Right ventricle myocardium superior (tissue), 1 donor: ENCODE data around the gene YTHDF1. TPM values are rescaled to one million over a fixed set of nuclear protein-coding genes. Genes with fewer than 3 reads are reported as not detected.
"Not testable (repeated sequence)": the region's sequence is repeated elsewhere in the genome, so short reads cannot be mapped to it uniquely, and the experiment has no call there.

Source experiments
- ATAC-seq: fragments of 200-7000 bp; cut with Tn5 transposase; one replicate; pipeline ENCODE4 v1.9.1; 2020; ENCODE audit warnings: mild to moderate bottlenecking; ENCODE audit not compliant: poor library complexity
- DNase-seq: peaks from one replicate; pipeline ENCODE4 v3.0.0-alpha.2; 2020
- intact Hi-C: fragments of 100-400 bp; cut with DNase I; formaldehyde crosslinking; loops from one replicate; pipeline ENCODE4 v1.11.2; 2022
- total RNA-seq: library from RNA; stranded (reverse); fragmentation: NEBNext Ultra II Directional; extraction: Animal tissue kit (Norgen Biotek cat#: 25700); gene quantifications from one replicate; pipeline ENCODE4 v1.2.1, GENCODE V29; 2021
- donor health status: DM: no; HTN: yes; CAD: no; lungs with severe emphysema.

The YTHDF1 gene
- total RNA-seq, 1 donor from 2014 or later = 21.1 TPM

- DNase-seq (no peak), ATAC-seq (no peak)
- intact Hi-C loops = no loop called here
Measured at GRCh38 chr20:63233924-63234323, 18.0 kb upstream of the YTHDF1 start.

DNA sequence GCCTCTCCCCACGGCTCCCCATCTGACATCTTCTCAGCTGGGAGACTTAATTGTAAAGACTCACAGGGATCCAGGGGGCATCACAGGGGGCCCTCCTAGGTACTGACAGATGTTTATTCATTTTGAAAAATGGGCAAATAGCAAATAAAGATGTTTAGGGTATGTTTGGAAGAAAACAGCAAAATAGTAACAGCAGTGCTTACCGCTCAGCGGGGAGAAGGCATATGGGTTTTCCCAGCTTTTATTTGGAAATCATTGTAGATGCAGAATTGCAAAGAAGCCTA lies 17.1 kb upstream of the YTHDF1 start:
- DNase-seq (no peak), ATAC-seq (no peak)
- intact Hi-C loops = no loop called here

GRCh38 chr20:63232235-63233060 lies 16.5 kb upstream of the YTHDF1 start:
- intact Hi-C loops = no loop called here
- DNase-seq (no peak), ATAC-seq (no peak)

- peak; percentile 91 for ATAC-seq
- intact Hi-C loops = no loop called here
- peak; percentile 77 for DNase-seq
Measured at GRCh38 chr20:63230800-63231268, 14.9 kb upstream of the YTHDF1 start.

DNA sequence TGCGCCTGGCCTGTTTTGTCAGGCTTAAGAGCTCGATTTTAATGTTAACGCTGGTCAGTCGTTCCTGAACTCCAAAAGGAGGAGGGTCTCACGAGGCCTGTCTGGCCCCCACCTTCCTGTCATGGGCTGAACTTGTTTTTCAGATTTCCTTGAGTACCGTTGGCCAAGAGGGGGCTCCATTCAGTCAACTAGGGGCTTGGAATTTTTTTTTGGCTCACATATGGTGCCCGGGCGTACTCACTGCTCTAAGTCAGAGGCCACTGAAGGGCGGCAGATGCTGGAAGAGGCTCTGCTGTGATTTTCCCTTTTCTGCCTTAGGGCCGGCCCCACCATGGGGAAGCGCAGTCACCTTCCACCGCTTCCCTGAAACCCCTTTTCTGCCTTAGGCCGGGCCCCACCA lies 12.9 kb upstream of the YTHDF1 start:
- DNase-seq (no peak), ATAC-seq (no peak)
- intact Hi-C loops = no loop called here

- DNase-seq (no peak), ATAC-seq (no peak)
- intact Hi-C loops = no loop called here
Measured at GRCh38 chr20:63227260-63227659, 11.3 kb upstream of the YTHDF1 start.

DNA sequence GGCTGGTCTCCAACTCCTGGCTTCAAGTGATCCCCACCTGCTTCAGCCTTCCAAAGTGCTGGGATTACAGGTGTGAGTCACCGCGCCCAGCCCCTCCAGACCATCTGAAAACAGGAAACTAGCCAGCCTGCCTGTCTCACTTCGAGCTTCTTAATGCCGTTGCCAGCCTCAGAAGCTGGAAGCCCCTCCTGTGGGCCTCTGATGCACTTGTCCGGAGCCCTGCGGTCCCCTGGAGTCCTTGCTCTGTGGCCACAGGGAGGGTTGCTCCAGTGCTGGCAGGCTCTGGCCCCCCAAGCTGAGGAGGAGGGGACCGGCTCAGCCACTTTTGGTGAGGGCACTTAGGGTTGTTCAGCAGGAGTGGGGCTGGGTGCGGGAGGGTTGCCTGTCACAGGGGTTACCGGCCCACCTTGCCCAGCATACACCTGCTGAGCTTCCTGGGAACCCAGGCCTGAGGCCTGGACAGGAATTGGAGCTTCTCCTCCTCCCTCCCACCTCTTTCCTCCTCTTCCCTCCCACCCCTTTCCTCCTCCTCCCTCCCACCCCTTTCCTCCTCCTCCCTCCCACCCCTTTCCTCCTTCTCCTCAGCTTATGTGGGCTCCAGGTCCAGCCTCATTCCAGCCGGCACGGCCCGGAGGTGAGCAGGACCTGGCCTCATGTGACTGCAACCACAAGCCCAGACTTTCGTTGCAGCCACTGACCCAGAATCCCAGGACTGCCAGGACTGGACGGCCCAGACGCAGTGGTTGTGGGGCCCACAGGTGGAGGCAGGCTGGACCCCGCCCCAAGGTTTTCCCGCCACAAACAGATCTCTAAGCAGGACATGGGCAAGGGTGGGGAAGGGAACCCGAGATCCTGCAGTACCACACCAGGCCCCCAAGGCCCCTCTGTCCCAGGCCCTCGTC lies 10.4 kb upstream of the YTHDF1 start:
- DNase-seq = no peak
- intact Hi-C loops = no loop called here
- no peak for ATAC-seq

DNA sequence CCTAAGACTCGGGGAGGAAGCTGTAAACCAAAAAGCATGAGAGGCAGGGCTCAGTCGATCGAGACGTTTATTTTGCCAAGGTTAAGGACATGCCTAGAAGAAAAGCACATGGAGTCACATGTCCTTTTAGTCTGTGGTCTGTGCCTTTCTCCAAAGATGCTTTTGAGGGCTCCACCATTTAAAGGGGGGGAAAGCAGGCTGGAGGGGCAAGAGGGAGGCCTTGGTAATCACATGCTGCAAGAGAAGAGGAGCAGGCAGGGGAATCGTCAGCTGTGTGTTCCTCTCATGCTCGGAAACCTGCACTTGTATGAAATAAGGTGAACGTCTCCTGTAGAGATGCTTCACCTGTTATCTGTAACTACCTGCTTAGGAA lies 9.1 kb upstream of the YTHDF1 start:
- intact Hi-C loops = no loop called here
- no peak for DNase-seq

DNA sequence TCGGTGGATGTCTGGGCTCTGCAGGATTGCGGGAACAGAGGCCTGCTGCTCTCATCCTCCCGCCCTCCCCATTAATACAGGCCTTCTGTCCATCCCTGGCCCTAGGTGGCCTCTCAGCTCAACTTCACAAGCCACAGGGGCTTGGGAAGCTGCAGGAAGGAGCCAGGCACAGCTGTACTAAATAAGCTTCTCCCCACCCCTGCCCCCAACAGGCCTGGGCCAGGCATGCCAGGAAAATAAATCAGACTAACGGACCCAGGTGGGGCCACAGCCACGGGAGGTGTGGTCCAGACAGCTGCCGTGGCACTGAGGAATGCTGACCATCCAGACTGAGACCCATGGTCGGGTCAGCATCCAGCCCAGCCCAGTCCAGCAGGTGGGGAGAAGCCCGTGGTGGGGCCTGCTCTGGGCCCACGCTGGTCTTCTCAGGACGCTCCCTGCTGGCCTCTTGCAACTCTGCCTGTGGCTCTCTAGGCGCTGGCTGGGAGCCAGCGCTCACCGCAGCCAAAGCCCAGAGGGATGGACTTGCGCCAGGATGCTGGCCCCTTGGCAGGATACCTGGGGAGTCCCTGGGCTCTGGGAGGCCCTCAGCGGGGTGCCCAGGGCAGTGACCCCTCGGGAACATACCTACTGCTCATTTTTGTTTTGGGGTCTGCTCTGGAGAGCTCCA lies 8.6 kb upstream of the YTHDF1 start:
- intact Hi-C loops = no loop called here
- DNase-seq = peak; percentile 76
- ATAC-seq = peak; percentile 88

More for the DNA sequence above, 9.1 kb upstream of the YTHDF1 start:
- no peak for ATAC-seq

DNA sequence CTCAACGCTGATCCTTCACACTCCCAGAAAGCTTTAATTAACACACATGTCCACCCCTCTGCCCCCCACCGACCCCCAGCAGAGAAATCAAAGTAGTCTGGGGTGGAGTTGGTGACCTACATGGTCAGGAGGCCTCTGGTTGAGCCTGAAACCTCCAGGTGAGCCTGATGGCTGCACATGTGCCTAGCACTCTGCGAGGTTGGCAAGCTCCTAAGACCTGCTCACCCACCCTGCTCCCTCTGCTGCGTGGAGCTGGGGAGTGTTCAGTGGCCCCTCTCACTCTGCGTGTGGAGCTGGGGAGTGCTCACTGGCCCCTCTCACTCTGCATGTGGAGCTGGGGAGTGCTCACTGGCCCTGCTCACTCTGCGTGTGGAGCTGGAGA lies 7.9 kb upstream of the YTHDF1 start:
- intact Hi-C loops = no loop called here
- no peak for ATAC-seq
- no peak for DNase-seq

- no peak for DNase-seq
Measured at GRCh38 chr20:63223121-63223825, 7.3 kb upstream of the YTHDF1 start.

GRCh38 chr20:63222541-63222940 lies 6.6 kb upstream of the YTHDF1 start:
- DNase-seq = no peak
- intact Hi-C loops = no loop called here
- no peak for ATAC-seq

More at GRCh38 chr20:63223121-63223825, 7.3 kb upstream of the YTHDF1 start:
- peak; percentile 48 for ATAC-seq
- intact Hi-C loops = no loop called here

DNA sequence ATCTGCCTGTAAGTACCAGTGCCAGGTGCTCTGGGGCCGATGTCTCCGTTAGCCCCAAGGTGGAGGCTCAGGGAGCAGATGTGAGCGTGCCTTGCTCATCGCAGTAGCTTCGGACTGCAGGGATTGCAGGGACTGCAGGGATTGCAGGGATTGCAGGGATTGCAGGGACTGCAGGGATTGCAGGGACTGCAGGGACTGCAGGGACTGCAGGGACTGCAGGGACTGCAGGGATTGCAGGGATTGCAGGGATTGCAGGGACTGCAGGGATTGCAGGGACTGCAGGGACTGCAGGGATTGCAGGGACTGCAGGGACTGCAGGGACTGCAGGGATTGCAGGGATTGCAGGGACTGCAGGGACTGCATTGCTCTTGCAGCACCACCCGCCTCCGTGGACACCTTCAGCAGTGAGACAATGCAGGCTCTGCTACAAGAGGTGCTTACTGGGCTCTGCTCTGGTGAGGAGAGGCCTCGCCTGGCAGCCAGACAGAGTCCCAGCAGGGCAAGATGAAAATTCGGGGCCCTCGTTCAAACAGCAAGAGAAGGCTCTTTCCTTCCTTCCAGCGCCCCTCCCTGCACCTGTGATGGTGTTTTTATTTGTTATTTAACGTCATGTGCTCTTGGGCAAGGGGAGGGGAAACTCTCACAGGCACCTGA lies 5.6 kb upstream of the YTHDF1 start:
- intact Hi-C loops, DNase-seq, ATAC-seq: not testable (repeated sequence)

DNA sequence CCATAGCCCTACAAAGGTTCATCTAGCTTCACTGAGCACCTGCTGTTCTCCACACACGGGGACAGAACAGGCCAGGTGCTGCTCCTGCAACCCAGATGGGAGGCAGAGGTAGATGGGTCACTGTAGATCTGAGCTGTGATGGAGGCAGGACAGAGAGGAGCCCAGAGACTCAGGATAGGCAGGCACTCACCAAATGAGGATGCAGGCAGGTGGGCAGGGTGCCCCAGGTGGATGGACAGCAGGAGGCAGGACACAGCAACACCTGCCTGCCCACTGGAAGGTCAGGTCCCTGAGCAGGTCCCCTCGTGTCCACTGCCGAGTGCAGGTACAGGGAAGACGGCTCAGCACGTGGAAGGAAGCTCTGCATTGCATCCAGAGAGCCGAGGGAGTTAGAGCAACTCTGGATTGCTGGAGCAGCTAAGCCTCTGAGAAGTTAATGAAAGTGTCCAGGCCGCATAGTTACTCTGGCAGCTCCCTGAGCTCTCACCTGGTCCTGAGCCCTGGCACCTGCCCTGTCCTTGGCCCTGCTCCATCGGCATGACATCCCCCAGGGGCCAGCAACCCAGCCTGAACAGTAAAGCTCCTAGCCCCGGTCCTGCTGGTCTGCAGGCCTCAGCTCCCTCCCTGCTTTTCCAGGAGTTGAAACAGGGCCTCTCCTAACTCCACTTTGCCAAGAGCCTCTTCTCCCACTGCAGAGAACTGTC lies 4.9 kb upstream of the YTHDF1 start:
- intact Hi-C loops = no loop called here
- DNase-seq (no peak), ATAC-seq (no peak)

DNA sequence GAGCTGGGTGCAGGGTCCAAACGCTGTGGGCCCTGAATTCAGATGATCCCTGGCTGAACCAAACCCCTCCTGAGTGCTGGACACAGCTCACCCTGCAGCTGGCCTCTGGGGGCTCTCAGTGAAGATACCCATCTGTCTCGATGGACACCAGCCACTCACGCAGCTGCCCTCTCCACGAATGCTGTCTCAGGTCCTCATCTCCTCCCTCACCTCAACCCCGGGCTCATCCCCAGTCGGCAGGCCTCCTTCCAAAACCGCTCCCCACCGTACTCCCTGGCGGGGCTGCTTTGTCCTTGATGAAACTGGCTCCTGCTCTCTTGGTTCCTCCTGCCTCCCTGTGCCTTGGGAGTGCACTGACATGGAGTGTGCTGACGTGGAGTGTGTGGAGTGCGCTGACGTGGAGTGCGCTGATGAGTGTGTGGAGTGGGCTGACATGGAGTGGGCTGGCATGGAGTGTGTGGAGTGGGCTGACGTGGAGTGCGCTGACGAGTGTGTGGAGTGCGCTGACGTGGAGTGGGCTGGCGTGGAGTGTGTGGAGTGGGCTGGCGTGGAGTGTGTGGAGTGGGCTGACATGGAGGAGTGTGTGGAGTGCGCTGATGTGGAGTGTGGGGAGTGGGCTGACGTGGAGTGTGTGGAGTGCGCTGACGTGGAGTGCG lies 4.1 kb upstream of the YTHDF1 start:
- DNase-seq (no peak), ATAC-seq (no peak)
- intact Hi-C loops = no loop called here

GRCh38 chr20:63219447-63219821 lies 3.5 kb upstream of the YTHDF1 start:
- DNase-seq = no peak
- intact Hi-C loops = no loop called here
- ATAC-seq = no peak

DNA sequence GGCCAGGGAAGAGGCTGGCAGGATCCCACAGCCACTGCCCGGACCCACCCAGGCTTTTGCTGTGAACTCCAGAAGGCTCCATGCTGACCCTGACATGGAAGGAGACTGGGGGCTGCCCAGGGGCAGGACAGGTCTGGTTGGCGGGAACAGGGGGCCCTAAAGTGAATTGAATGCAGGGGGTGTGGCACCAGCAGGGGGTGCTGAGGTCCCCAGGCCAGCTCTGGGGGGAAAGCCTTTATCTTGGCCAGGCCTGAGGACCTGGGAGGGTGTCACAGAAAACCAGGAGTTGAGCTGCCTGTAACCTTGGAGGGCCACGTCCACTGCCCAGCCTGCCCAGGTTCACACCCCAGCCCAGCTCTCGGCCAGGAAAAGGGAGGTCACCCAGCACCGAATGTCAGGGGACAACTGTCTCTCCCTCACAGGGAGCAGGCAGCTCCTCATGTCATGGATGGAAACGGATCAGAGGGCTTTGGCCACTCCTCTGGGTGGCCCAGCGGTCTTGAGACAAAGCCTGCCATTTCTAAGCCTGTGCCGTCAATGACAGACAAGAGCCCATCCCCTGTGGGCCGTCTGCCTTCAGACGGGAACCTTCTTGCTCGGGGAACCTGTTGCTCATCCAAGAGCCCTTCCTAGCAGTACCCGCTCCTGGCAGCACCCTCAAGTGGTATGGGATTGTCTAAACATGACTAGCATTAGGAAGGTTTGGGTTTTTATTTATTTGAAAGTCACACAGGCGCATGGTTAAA lies 2.9 kb upstream of the YTHDF1 start:
- DNase-seq (no peak), ATAC-seq (no peak)
- intact Hi-C loops = no loop called here
